ENCODE results near the gene OGFR.

DNA sequence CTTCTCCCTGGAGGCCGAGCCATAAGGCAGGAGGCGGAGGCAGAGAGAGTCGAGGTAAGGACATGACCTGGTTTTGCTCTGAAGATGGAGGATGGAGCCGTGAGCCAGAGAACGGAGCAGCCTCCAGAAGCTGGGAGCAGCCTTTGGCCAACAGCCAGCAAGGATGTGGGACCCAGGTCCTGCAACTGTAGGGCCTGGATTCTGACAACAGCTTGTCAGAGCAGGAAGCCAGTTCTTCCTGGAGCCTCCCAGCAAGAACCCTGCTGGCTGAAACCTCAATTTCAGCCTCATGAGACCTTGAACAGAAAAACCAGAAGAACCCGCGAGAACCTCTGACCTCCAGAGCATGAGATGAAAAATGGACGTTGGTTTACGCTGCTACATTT lies 21.7 kb upstream of the OGFR start:
- TF ChIP-seq, protein P1, sequence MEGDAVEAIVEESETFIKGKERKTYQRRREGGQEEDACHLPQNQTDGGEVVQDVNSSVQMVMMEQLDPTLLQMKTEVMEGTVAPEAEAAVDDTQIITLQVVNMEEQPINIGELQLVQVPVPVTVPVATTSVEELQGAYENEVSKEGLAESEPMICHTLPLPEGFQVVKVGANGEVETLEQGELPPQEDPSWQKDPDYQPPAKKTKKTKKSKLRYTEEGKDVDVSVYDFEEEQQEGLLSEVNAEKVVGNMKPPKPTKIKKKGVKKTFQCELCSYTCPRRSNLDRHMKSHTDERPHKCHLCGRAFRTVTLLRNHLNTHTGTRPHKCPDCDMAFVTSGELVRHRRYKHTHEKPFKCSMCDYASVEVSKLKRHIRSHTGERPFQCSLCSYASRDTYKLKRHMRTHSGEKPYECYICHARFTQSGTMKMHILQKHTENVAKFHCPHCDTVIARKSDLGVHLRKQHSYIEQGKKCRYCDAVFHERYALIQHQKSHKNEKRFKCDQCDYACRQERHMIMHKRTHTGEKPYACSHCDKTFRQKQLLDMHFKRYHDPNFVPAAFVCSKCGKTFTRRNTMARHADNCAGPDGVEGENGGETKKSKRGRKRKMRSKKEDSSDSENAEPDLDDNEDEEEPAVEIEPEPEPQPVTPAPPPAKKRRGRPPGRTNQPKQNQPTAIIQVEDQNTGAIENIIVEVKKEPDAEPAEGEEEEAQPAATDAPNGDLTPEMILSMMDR (optimal IDR thresholded peaks at IDR 0.05 in 1 of 3, IDR thresholded peaks at IDR 0.05 in 1 of 3, conservative IDR thresholded peaks at IDR 0.05 in 1 of 3; ENCODE audit: extremely low read depth in 1 of 3, insufficient read depth in 2 of 3, low read length in 3 of 3), result no peak
- no peak for TF ChIP-seq EZH2 (IDR thresholded peaks at IDR 0.05; ENCODE audit: low read length)

Data from keratinocyte (primary cell).